ENCODE results near the gene PRUNE1.

DNA sequence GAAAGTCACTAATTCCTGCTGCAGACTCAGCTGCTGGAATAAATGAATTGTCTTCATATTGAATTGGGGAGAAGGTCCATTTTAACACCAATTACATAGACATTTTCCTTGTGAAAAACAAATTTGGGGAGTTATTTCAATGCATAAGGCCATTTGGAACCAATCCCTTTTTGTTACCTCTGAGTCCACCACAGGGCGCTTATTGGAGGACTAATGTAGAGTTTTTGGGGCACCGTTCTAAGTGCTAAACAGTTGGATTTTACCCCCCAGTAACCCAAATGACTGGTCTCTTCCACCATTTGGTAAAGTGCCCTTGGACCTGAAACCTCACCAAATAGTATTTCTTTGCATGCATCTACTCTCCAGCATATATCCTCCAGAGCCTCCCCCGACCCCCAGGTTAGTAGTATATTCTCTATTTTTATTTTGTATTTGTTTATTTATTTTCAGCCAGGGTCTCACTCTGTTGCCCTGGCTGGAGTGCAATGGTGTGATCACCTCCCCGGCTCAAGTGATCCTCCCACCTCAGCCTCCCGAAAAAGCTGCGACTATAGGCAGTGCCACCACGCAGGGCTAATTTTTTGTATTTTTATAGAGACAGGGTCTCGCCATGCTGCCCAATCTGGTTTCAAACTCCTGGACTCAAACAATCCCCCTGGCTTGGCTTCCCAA, 1.6 kb downstream of the PRUNE1 start:
- TF ChIP-seq, protein P1, sequence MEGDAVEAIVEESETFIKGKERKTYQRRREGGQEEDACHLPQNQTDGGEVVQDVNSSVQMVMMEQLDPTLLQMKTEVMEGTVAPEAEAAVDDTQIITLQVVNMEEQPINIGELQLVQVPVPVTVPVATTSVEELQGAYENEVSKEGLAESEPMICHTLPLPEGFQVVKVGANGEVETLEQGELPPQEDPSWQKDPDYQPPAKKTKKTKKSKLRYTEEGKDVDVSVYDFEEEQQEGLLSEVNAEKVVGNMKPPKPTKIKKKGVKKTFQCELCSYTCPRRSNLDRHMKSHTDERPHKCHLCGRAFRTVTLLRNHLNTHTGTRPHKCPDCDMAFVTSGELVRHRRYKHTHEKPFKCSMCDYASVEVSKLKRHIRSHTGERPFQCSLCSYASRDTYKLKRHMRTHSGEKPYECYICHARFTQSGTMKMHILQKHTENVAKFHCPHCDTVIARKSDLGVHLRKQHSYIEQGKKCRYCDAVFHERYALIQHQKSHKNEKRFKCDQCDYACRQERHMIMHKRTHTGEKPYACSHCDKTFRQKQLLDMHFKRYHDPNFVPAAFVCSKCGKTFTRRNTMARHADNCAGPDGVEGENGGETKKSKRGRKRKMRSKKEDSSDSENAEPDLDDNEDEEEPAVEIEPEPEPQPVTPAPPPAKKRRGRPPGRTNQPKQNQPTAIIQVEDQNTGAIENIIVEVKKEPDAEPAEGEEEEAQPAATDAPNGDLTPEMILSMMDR (IDR thresholded peaks at IDR 0.05; ENCODE audit: poor library complexity): no peak
- no peak for TF ChIP-seq EZH2phosphoT487 (IDR thresholded peaks at IDR 0.05; ENCODE audit: low read depth, severe bottlenecking, unreplicated experiment)
- TF ChIP-seq EZH2 (IDR thresholded peaks at IDR 0.05; ENCODE audit: borderline replicate concordance): no peak
